ENCODE results near the gene NREP. TPM values are rescaled to one million over a fixed set of nuclear protein-coding genes. Genes with fewer than 3 reads are reported as not detected.

NREP gene
- total RNA-seq = 12.3 and 16.7 TPM in 2 replicates

GRCh38 chr5:111756581-111757354 lies at the start of gene NREP:
TSS of gene NREP (minus strand) at chr5:111757194. CDS start at chr5:111755772, 1,422 bp downstream.

Other genes starting within 250 kb of the NREP start
- 57.8 and 67.6 TPM in 2 replicates for gene STARD4, start 244.7 kb downstream of the NREP start, total RNA-seq

Measured in airway epithelial cell (primary cell).